Neural cell (in vitro differentiated cells): ENCODE measurements around the gene CCDC73. TPM values are rescaled to one million over a fixed set of nuclear protein-coding genes. Genes with fewer than 3 reads are reported as not detected.

Experiments
- H2AFZ ChIP-seq: fragments of 200-600, 300-800 bp; sonication (generic), shearing (Covaris generic); 2 replicates; pipeline ENCODE4 v1.6.0; 2014; ENCODE audit warnings: low read depth, mild to moderate bottlenecking, antibody characterized with exemption, low read length, moderate library complexity
- H3F3A ChIP-seq: fragments of 200-600 bp; shearing (Covaris generic); 2 replicates; pipeline ENCODE4 v1.6.1; 2016; ENCODE audit warnings: mild to moderate bottlenecking, moderate library complexity, mixed read lengths, antibody characterized with exemption, low read length; ENCODE audit not compliant: insufficient read depth, poor library complexity, severe bottlenecking
- H3K27ac ChIP-seq: fragments of 200-600, 300-800 bp; sonication (generic), shearing (Covaris generic); 2 replicates; pipeline ENCODE4 v1.5.1; 2014; ENCODE audit warnings: mild to moderate bottlenecking, low read length, moderate library complexity
- H3K27me3 ChIP-seq: fragments of 300-800, 200-600 bp; sonication (generic), shearing (Covaris generic); 2 replicates; pipeline ENCODE4 v1.6.0; 2014; ENCODE audit warnings: mild to moderate bottlenecking, low read depth, low read length, moderate library complexity; ENCODE audit not compliant: insufficient read depth
- H3K36me3 ChIP-seq: fragments of 300-800, 200-600 bp; sonication (generic), shearing (Covaris generic); 2 replicates; pipeline ENCODE4 v1.5.1; 2014; ENCODE audit warnings: mild to moderate bottlenecking, antibody characterized with exemption, low read length, moderate library complexity; ENCODE audit not compliant: insufficient read depth
- H3K4me2 ChIP-seq: fragments of 300-800, 200-600 bp; sonication (generic), shearing (Covaris generic); 2 replicates; pipeline ENCODE4 v1.6.0; 2014; ENCODE audit warnings: mild to moderate bottlenecking, low read length
- H3K4me3 ChIP-seq: fragments of 300-800, 200-600 bp; sonication (generic), shearing (Covaris generic); 2 replicates; pipeline ENCODE4 v1.5.1; 2014; ENCODE audit warnings: mild to moderate bottlenecking, low read length, moderate library complexity
- H3K79me2 ChIP-seq: fragments of 200-600 bp; shearing (Covaris generic); replicated peaks from 2 replicates; pipeline ENCODE4 v1.6.0; 2014; ENCODE audit warnings: mild to moderate bottlenecking, low read length, moderate library complexity; ENCODE audit not compliant: insufficient read depth
- H3K9ac ChIP-seq: fragments of 300-800, 200-600 bp; sonication (generic), shearing (Covaris generic); 2 replicates; pipeline ENCODE4 v1.6.1; 2016; ENCODE audit warnings: mild to moderate bottlenecking, low read length, mixed read lengths
- H3K9me2 ChIP-seq: fragments of 200-600 bp; shearing (Covaris generic); 2 replicates; pipeline ENCODE4 v1.6.1; 2016; ENCODE audit warnings: mild to moderate bottlenecking, low read length, mixed read lengths; ENCODE audit not compliant: insufficient read depth
- H3K9me3 ChIP-seq: fragments of 200-600, 300-800 bp; sonication (generic), shearing (Covaris generic); 2 replicates; pipeline ENCODE4 v1.6.1; 2016; ENCODE audit warnings: mild to moderate bottlenecking, mixed run types, low read length, moderate library complexity, mixed read lengths
- H4K20me1 ChIP-seq: fragments of 200-600 bp; shearing (Covaris generic); 2 replicates; pipeline ENCODE4 v1.6.1; 2016; ENCODE audit warnings: mild to moderate bottlenecking, mixed run types; ENCODE audit not compliant: insufficient read depth
- CTCF ChIP-seq: fragments of 450-650 bp; IDR thresholded peaks from 2 replicates; pipeline ENCODE4 v1.5.1; 2014; ENCODE audit warnings: antibody characterized with exemption, mild to moderate bottlenecking, moderate library complexity; ENCODE audit not compliant: poor library complexity, severe bottlenecking
- EP300 ChIP-seq: fragments of 450-650 bp; conservative IDR thresholded peaks from 2 replicates; pipeline ENCODE4 v1.6.1; 2014; ENCODE audit warnings: antibody characterized with exemption, mild to moderate bottlenecking, moderate library complexity; ENCODE audit not compliant: poor library complexity, severe bottlenecking
- EZH2 ChIP-seq: fragments of 200-600, 300-800 bp; shearing (Covaris generic), sonication (generic); IDR thresholded peaks from 2 replicates; pipeline ENCODE4 v1.6.1; 2014; ENCODE audit warnings: antibody characterized with exemption, low read length, borderline replicate concordance, mild to moderate bottlenecking; ENCODE audit not compliant: insufficient read depth, poor library complexity, severe bottlenecking
- MXI1 ChIP-seq: fragments of 450-650 bp; conservative IDR thresholded peaks from 2 replicates; pipeline ENCODE4 v1.6.1; 2014; ENCODE audit warnings: antibody characterized with exemption, mild to moderate bottlenecking; ENCODE audit not compliant: poor library complexity, severe bottlenecking
- POLR2AphosphoS5 ChIP-seq: IDR thresholded peaks from 2 replicates; pipeline ENCODE4 v1.6.1; 2012
- RAD21 ChIP-seq: fragments of 450-650 bp; conservative IDR thresholded peaks from 2 replicates; pipeline ENCODE4 v1.6.1; 2014; ENCODE audit warnings: antibody characterized with exemption, mild to moderate bottlenecking, moderate library complexity
- REST ChIP-seq: IDR thresholded peaks from 2 replicates; pipeline ENCODE4 v1.6.1; 2012; ENCODE audit warnings: borderline replicate concordance
- SMC3 ChIP-seq: fragments of 450-650 bp; conservative IDR thresholded peaks from 2 replicates; pipeline ENCODE4 v1.6.1; 2014; ENCODE audit warnings: antibody characterized with exemption, mild to moderate bottlenecking, moderate library complexity; ENCODE audit not compliant: poor library complexity
- TAF1 ChIP-seq: IDR thresholded peaks from 2 replicates; pipeline ENCODE4 v1.6.1; 2012; ENCODE audit warnings: low read depth
- polyA plus RNA-seq: library from polyadenylated mRNA; depleted of rRNA; stranded (reverse); fragments of >200 nt; gene quantifications from 2 replicates; pipeline ENCODE4 v1.2.3, GENCODE V29; 2014

Gene CCDC73
- polyA plus RNA-seq, 1 donor from 2014 or later, result 0.07 TPM

GRCh38 chr11:32706985-32707741, 87.3 kb downstream of the CCDC73 start:
- no peak for TF ChIP-seq CTCF
- no peak for TF ChIP-seq SMC3
- no peak for TF ChIP-seq REST
- no peak for TF ChIP-seq EP300
- no peak for TF ChIP-seq TAF1
- TF ChIP-seq MXI1, result no peak
- no peak for TF ChIP-seq POLR2AphosphoS5
- no peak for TF ChIP-seq RAD21
- no peak for TF ChIP-seq EZH2

GRCh38 chr11:32705309-32706033, 89.0 kb downstream of the CCDC73 start:
- Histone ChIP-seq H3K79me2 (no peaks in the 10 kb centered on the region), H3F3A (no peaks in the 10 kb centered on the region), H3K9ac (no peak overlapping the region), H3K27me3 (no peaks in the 10 kb centered on the region), H3K4me2 (no peak overlapping the region), H3K9me2 (no peaks in the 10 kb centered on the region), H3K9me3 (no peaks in the 10 kb centered on the region), H4K20me1 (no peaks in the 10 kb centered on the region), H3K36me3 (no peaks in the 10 kb centered on the region), H3K27ac (no peak overlapping the region), H3K4me3 (no peak overlapping the region), H2AFZ (no peak overlapping the region)
- TF ChIP-seq TAF1, result no peak
- TF ChIP-seq REST, result no peak
- TF ChIP-seq SMC3, result no peak
- TF ChIP-seq POLR2AphosphoS5, result no peak
- TF ChIP-seq CTCF, result no peak
- no peak for TF ChIP-seq EZH2
- TF ChIP-seq RAD21, result no peak
- TF ChIP-seq EP300, result no peak
- no peak for TF ChIP-seq MXI1

More at GRCh38 chr11:32706985-32707741, 87.3 kb downstream of the CCDC73 start:
- Histone ChIP-seq H3F3A (no peaks in the 10 kb centered on the region), H3K79me2 (no peaks in the 10 kb centered on the region), H3K4me3 (no peak overlapping the region), H3K9me2 (no peaks in the 10 kb centered on the region), H4K20me1 (no peaks in the 10 kb centered on the region), H3K4me2 (no peak overlapping the region), H3K9ac (no peak overlapping the region), H3K27me3 (no peaks in the 10 kb centered on the region), H2AFZ (no peak overlapping the region), H3K36me3 (no peaks in the 10 kb centered on the region), H3K27ac (no peak overlapping the region), H3K9me3 (no peaks in the 10 kb centered on the region)
